ENCODE data around the gene SF3B5.

DNA sequence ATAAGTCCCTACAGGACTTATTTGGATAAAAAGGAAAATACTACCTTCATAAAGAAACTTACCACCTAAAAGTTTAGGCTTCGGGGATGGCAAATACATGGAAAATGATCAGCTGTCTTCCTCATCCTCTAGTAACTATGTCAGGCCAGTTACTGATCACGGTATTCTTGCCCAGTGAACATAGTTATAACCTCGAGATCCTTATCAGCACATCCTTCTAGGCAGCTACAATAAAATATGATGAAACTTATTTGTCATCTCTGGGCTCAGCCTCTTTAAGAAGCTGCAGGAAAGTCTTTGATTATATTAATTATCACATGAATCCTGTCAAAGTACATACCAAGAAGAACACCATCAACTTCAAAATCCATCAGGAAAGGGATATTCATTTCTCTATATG, 41.8 kb downstream of the SF3B5 start:
- TF ChIP-seq EZH2 (IDR thresholded peaks at IDR 0.05; ENCODE audit: low read length): no peak
- TF ChIP-seq, protein P1, sequence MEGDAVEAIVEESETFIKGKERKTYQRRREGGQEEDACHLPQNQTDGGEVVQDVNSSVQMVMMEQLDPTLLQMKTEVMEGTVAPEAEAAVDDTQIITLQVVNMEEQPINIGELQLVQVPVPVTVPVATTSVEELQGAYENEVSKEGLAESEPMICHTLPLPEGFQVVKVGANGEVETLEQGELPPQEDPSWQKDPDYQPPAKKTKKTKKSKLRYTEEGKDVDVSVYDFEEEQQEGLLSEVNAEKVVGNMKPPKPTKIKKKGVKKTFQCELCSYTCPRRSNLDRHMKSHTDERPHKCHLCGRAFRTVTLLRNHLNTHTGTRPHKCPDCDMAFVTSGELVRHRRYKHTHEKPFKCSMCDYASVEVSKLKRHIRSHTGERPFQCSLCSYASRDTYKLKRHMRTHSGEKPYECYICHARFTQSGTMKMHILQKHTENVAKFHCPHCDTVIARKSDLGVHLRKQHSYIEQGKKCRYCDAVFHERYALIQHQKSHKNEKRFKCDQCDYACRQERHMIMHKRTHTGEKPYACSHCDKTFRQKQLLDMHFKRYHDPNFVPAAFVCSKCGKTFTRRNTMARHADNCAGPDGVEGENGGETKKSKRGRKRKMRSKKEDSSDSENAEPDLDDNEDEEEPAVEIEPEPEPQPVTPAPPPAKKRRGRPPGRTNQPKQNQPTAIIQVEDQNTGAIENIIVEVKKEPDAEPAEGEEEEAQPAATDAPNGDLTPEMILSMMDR (optimal IDR thresholded peaks at IDR 0.05 in 1 of 3, IDR thresholded peaks at IDR 0.05 in 1 of 3, conservative IDR thresholded peaks at IDR 0.05 in 1 of 3; ENCODE audit: extremely low read depth in 1 of 3, insufficient read depth in 2 of 3, low read length in 3 of 3): no peak

Data from keratinocyte (primary cell).